ENCODE data around the gene OR4X2. TPM values are rescaled to one million over a fixed set of nuclear protein-coding genes. Genes with fewer than 3 reads are reported as not detected.

OR4X2 gene
- total RNA-seq, 1 experiment from 2014 or later: not detected

DNA sequence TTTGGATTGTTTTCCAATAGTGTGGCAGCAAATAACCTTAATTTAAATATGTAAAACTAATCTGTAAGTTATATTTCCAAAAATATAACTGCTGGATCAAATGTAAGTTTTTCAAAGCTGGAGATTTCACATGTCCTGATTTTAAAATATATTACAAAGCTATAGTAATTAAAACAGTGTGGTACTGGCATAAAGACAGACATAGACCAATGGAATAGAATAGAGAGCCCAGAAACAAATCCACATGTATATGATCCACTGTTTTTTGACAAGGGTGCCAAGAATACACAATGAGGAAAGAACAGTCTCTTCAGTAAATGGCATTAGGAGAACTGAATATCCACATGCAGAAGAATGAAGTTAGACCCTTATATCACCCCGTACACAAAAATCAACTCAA, 4.0 kb downstream of the OR4X2 start:
- Histone ChIP-seq H3K4me2 (ENCODE audit: low read depth, low read length, poor library complexity, severe bottlenecking) (no peak overlapping the region), H3K36me3 (ENCODE audit: insufficient read depth, low read length) (no peaks in the 10 kb centered on the region), H2AFZ (ENCODE audit: low read length) (no peak overlapping the region), H3K4me1 (ENCODE audit: low read length) (no peaks in the 10 kb centered on the region), H3K4me3 (ENCODE audit: low read length) (no peak overlapping the region), H4K20me1 (ENCODE audit: insufficient read depth, low read depth, low read length) (no peaks in the 10 kb centered on the region), H3K27ac (ENCODE audit: low read length) (no peak overlapping the region), H3K9ac (ENCODE audit: low read length) (no peak overlapping the region), H3K9me3 (ENCODE audit: low read length) (no peaks in the 10 kb centered on the region), H3K79me2 (ENCODE audit: low read length) (no peaks in the 10 kb centered on the region), H3K27me3 (ENCODE audit: low read length) (no peaks in the 10 kb centered on the region), H3K9me2 (replicated peaks; ENCODE audit: insufficient read depth, low read length) (no peaks in the 10 kb centered on the region)
- no peak for DNase-seq

DNA sequence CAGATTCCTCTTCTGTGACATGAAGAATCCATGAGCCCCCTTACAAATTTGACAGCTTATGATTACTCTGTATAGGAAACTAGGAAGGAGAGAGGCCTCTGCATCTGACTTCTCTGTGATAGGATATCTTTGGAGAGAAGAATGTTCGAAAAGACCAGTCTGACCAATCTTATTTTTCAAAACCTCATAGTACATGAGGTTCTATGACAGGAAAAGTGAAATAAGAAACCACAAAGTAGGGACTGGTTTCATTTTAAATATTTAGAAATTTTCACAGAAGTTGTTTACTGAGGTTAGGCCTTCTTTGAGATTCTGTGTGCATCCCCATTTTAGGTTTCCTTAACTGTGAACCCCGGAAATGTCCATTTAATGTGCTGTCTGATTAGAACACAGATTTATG, 16.7 kb downstream of the OR4X2 start:
- no peak overlapping the region for H3K4me3 ChIP-seq (ENCODE audit: low read length)
- no peaks in the 10 kb centered on the region for H3K27me3 ChIP-seq (ENCODE audit: low read length)
- no peak overlapping the region for H3K27ac ChIP-seq (ENCODE audit: low read length)
- no peak overlapping the region for H3K9ac ChIP-seq (ENCODE audit: low read length)
- H3K9me3 ChIP-seq (ENCODE audit: low read length): no peaks in the 10 kb centered on the region
- DNase-seq: no peak
- no peaks in the 10 kb centered on the region for H4K20me1 ChIP-seq (ENCODE audit: insufficient read depth, low read depth, low read length)
- H3K36me3 ChIP-seq (ENCODE audit: insufficient read depth, low read length): no peaks in the 10 kb centered on the region
- no peaks in the 10 kb centered on the region for H3K9me2 ChIP-seq (replicated peaks; ENCODE audit: insufficient read depth, low read length)
- H3K4me1 ChIP-seq (ENCODE audit: low read length): no peaks in the 10 kb centered on the region
- H3K79me2 ChIP-seq (ENCODE audit: low read length): no peaks in the 10 kb centered on the region
- no peak overlapping the region for H3K4me2 ChIP-seq (ENCODE audit: low read depth, low read length, poor library complexity, severe bottlenecking)
- no peak overlapping the region for H2AFZ ChIP-seq (ENCODE audit: low read length)

DNA sequence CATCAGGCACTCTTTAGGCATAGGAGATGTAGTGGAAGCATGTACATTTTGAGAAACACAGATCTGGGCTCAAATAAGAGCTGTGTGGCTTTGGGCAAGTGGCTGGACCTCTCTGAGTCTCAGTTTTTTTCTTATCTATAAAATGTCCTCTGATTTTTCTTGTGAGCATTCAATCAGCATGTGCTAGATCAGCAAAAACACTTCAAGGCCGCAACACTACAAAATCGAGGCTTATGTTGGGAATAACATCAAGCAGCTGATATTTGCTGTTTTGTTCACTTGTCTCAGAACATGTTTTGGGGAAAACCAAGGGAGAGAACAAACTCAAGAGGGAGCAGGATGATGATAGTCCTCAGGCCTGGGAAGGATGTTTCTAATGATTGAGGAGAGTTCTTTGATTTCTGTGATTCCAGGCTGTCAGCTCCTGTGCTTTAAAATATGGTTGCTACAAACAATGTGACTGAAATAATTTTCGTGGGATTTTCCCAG, 18.6 kb downstream of the OR4X2 start, which contains the start of gene OR4X1:
Gene OR4X1, plus strand, starts transcription at position 439 of the 489 bp plus-strand sequence. Its CDS starts 0 bp downstream, at position 439.
- Histone ChIP-seq H3K4me3 (ENCODE audit: low read length) (no peak within 1 kb of the TSS), H3K36me3 (ENCODE audit: insufficient read depth, low read length) (no peaks in the 10 kb centered on the region), H2AFZ (ENCODE audit: low read length) (no peak within 1 kb of the TSS), H3K4me1 (ENCODE audit: low read length) (no peaks in the 10 kb centered on the region), H3K9me2 (replicated peaks; ENCODE audit: insufficient read depth, low read length) (no peaks in the 10 kb centered on the region), H3K4me2 (ENCODE audit: low read depth, low read length, poor library complexity, severe bottlenecking) (no peak within 1 kb of the TSS), H4K20me1 (ENCODE audit: insufficient read depth, low read depth, low read length) (no peaks in the 10 kb centered on the region), H3K27me3 (ENCODE audit: low read length) (no peaks in the 10 kb centered on the region), H3K9me3 (ENCODE audit: low read length) (no peaks in the 10 kb centered on the region), H3K9ac (ENCODE audit: low read length) (no peak within 1 kb of the TSS), H3K79me2 (ENCODE audit: low read length) (no peaks in the 10 kb centered on the region), H3K27ac (ENCODE audit: low read length) (no peak within 1 kb of the TSS)
- DNase-seq: no peak

DNA sequence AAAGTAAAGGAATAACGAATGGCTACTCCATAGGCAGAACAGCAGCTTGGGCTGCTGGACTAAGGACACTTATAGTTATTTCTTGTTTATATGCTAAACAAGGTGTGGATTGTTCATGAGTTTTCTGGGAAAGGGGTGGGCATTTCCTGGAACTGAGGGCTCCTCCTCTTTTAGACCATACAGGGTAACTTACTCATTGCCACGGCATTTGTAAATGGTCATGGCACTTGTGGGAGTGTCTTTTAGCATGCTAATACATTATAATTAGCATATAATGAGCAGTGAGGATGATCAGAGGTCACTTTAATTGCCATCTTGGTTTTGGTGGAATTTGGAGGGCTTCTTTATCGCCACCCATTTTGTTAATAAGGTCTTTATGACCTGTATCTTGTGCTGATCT, 25.7 kb downstream of the OR4X2 start:
- Histone ChIP-seq H2AFZ (ENCODE audit: low read length) (no peak overlapping the region), H3K4me3 (ENCODE audit: low read length) (no peak overlapping the region), H3K9ac (ENCODE audit: low read length) (no peak overlapping the region), H3K27me3 (ENCODE audit: low read length) (no peaks in the 10 kb centered on the region), H3K27ac (ENCODE audit: low read length) (no peak overlapping the region), H3K4me1 (ENCODE audit: low read length) (no peaks in the 10 kb centered on the region), H3K4me2 (ENCODE audit: low read depth, low read length, poor library complexity, severe bottlenecking) (no peak overlapping the region), H4K20me1 (ENCODE audit: insufficient read depth, low read depth, low read length) (no peaks in the 10 kb centered on the region), H3K9me2 (replicated peaks; ENCODE audit: insufficient read depth, low read length) (no peaks in the 10 kb centered on the region), H3K79me2 (ENCODE audit: low read length) (no peaks in the 10 kb centered on the region), H3K36me3 (ENCODE audit: insufficient read depth, low read length) (no peaks in the 10 kb centered on the region), H3K9me3 (ENCODE audit: low read length) (no peaks in the 10 kb centered on the region)
- DNase-seq: no peak

DNA sequence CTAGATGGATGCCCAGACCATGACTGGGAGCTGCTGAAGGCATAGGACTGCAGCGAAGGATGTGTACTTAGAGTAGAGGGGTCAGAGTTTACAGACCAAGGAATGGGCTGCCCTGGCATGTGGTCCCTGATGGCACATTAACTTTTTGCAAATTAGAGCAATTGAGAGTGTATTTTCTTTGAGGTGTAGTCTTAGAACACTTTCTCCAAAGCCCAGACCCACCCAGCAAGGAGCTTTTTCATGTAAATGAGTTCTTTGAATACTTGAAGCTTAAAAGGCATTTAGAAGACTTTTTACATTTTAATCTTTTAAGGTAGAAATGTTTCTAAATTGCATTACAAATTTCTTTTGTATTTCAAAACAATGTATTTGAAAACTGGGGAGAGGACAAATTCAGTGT, 27.7 kb downstream of the OR4X2 start:
- no peak overlapping the region for H3K27ac ChIP-seq (ENCODE audit: low read length)
- H3K36me3 ChIP-seq (ENCODE audit: insufficient read depth, low read length): no peaks in the 10 kb centered on the region
- no peak overlapping the region for H3K4me2 ChIP-seq (ENCODE audit: low read depth, low read length, poor library complexity, severe bottlenecking)
- no peak overlapping the region for H3K9ac ChIP-seq (ENCODE audit: low read length)
- H3K4me1 ChIP-seq (ENCODE audit: low read length): no peaks in the 10 kb centered on the region
- H3K27me3 ChIP-seq (ENCODE audit: low read length): no peaks in the 10 kb centered on the region
- H3K4me3 ChIP-seq (ENCODE audit: low read length): no peak overlapping the region
- H3K79me2 ChIP-seq (ENCODE audit: low read length): no peaks in the 10 kb centered on the region
- no peaks in the 10 kb centered on the region for H4K20me1 ChIP-seq (ENCODE audit: insufficient read depth, low read depth, low read length)
- H2AFZ ChIP-seq (ENCODE audit: low read length): no peak overlapping the region
- H3K9me3 ChIP-seq (ENCODE audit: low read length): no peaks in the 10 kb centered on the region
- no peaks in the 10 kb centered on the region for H3K9me2 ChIP-seq (replicated peaks; ENCODE audit: insufficient read depth, low read length)
- no peak for DNase-seq

Other genes starting within 250 kb of the OR4X2 start
- not detected in 2 replicates for gene OR4B1, start 28.3 kb upstream of the OR4X2 start, total RNA-seq (2014; rRNA removed; shearing (Covaris generic); ENCODE audit: low replicate concordance)
- gene OR4X1, start 18.8 kb downstream of the OR4X2 start, total RNA-seq (2014; rRNA removed; shearing (Covaris generic); ENCODE audit: low replicate concordance): not detected in 2 replicates
- not detected in 2 replicates for gene OR4S1, start 61.1 kb downstream of the OR4X2 start, total RNA-seq (2014; rRNA removed; shearing (Covaris generic); ENCODE audit: low replicate concordance)
- not detected in 2 replicates for gene OR4C3, start 79.8 kb downstream of the OR4X2 start, total RNA-seq (2014; rRNA removed; shearing (Covaris generic); ENCODE audit: low replicate concordance)
- gene OR4C5, start 121.4 kb downstream of the OR4X2 start, total RNA-seq (2014; rRNA removed; shearing (Covaris generic); ENCODE audit: low replicate concordance): not detected in 2 replicates
- gene OR4A47, start 243.7 kb downstream of the OR4X2 start, total RNA-seq (2014; rRNA removed; shearing (Covaris generic); ENCODE audit: low replicate concordance): not detected in 2 replicates

Measured in Karpas-422 (cell line).